Left renal cortex interstitium (tissue), 4 donors: ENCODE measurements around the gene ABCC3. TPM values are rescaled to one million over a fixed set of nuclear protein-coding genes. Genes with fewer than 3 reads are reported as not detected.
"Not testable (repeated sequence)": the region's sequence is repeated elsewhere in the genome, so short reads cannot be mapped to it uniquely, and the experiment has no call there.

ENCODE experiments used
- DNase-seq, 4 donors: peaks; one replicate each; pipeline ENCODE4 v3.0.0-alpha.2; 2013; ENCODE audit warnings: low read depth in 4 of 4, low spot score in 2 of 4, missing footprints in 1 of 4
- polyA plus RNA-seq, 4 donors: library from polyadenylated mRNA; unstranded; fragments of 120-200 nt; gene quantifications; one replicate each; pipeline ENCODE4 v1.2.1, GENCODE V29; 2013; ENCODE audit not compliant: insufficient read length in 4 of 4

ABCC3 gene
- polyA plus RNA-seq, 4 donors: 5.3 to 14.4 (median 9.4) TPM

GRCh38 chr17:50693036-50693682 is 58.5 kb downstream of the ABCC3 start:
- no peak for DNase-seq

- DNase-seq: no peak
Measured at GRCh38 chr17:50696365-50696879, 61.7 kb downstream of the ABCC3 start.

- no peak for DNase-seq
Measured at GRCh38 chr17:50697062-50697461, 62.4 kb downstream of the ABCC3 start.

GRCh38 chr17:50697663-50698272 is 63.1 kb downstream of the ABCC3 start:
- DNase-seq: no peak

- no peak for DNase-seq
Measured at GRCh38 chr17:50699410-50699809, 64.7 kb downstream of the ABCC3 start.

GRCh38 chr17:50703162-50703561 is 68.5 kb downstream of the ABCC3 start:
- no peak for DNase-seq

GRCh38 chr17:50707289-50708049 is 72.8 kb downstream of the ABCC3 start, which contains the start of gene ANKRD40:
ANKRD40 (minus strand) TSS chr17:50707914; CDS start chr17:50707654, 260 bp downstream.
- peak; percentile 60 to 75 (median 72) for DNase-seq

GRCh38 chr17:50708050-50709000 is 73.6 kb downstream of the ABCC3 start:
- no peak for DNase-seq

GRCh38 chr17:50709053-50709452 is 74.4 kb downstream of the ABCC3 start:
- DNase-seq: not testable (repeated sequence)

- no peak for DNase-seq
Measured at GRCh38 chr17:50710025-50710424, 75.3 kb downstream of the ABCC3 start.

- no peak for DNase-seq
Measured at GRCh38 chr17:50710650-50711049, 76.0 kb downstream of the ABCC3 start.

GRCh38 chr17:50712641-50713040 is 78.0 kb downstream of the ABCC3 start:
- no peak for DNase-seq

- DNase-seq: no peak
Measured at GRCh38 chr17:50715471-50715870, 80.8 kb downstream of the ABCC3 start.

- peak; percentile 89 to 91 (median 90) for DNase-seq
Measured at GRCh38 chr17:50719144-50719923, 84.7 kb downstream of the ABCC3 start, which contains the start of gene LUC7L3. LUC7L3 (plus strand) TSS chr17:50719603; CDS start chr17:50719733, 130 bp downstream.

GRCh38 chr17:50719924-50720794 is 85.5 kb downstream of the ABCC3 start:
- DNase-seq: no peak

GRCh38 chr17:50721194-50722010 is 86.7 kb downstream of the ABCC3 start:
- DNase-seq: no peak

GRCh38 chr17:50722746-50723145 is 88.1 kb downstream of the ABCC3 start:
- DNase-seq: no peak
